Neural progenitor cell (in vitro differentiated cells): Measurements from ENCODE around the gene TSHZ2. TPM values are rescaled to one million over a fixed set of nuclear protein-coding genes. Genes with fewer than 3 reads are reported as not detected.

ENCODE experiments used
- DNase-seq: peaks from one replicate; pipeline ENCODE4 v3.0.0-alpha.2; 2016; ENCODE audit warnings: low spot score
- H2AFZ ChIP-seq: fragments of 200-600 bp; sonication (generic); replicated peaks from 2 replicates; pipeline ENCODE4 v1.6.1; 2016; ENCODE audit warnings: antibody characterized with exemption
- H3F3A ChIP-seq: fragments of 200-600 bp; sonication (generic); 2 replicates; pipeline ENCODE4 v1.6.1; 2016; ENCODE audit warnings: antibody characterized with exemption, low read depth
- H3K27ac ChIP-seq: fragments of 200-600 bp; sonication (generic); 2 replicates; pipeline ENCODE4 v1.5.1; 2016; ENCODE audit warnings: mild to moderate bottlenecking
- H3K27me3 ChIP-seq: fragments of 200-600 bp; sonication (generic); 2 replicates; pipeline ENCODE4 v1.6.1; 2016; ENCODE audit warnings: mild to moderate bottlenecking, moderate library complexity
- H3K36me3 ChIP-seq: fragments of 200-600 bp; sonication (generic); 2 replicates; pipeline ENCODE4 v1.5.1; 2016
- H3K4me1 ChIP-seq: fragments of 200-600 bp; sonication (generic); 2 replicates; pipeline ENCODE4 v1.6.1; 2016; ENCODE audit warnings: mixed run types
- H3K4me2 ChIP-seq: fragments of 200-600 bp; sonication (generic); 2 replicates; pipeline ENCODE4 v1.6.1; 2016
- H3K4me3 ChIP-seq: fragments of 200-600 bp; sonication (generic); 2 replicates; pipeline ENCODE4 v1.5.1; 2016
- H3K79me2 ChIP-seq: fragments of 200-600 bp; sonication (generic); 2 replicates; pipeline ENCODE4 v1.6.1; 2016; ENCODE audit warnings: low read depth
- H3K9ac ChIP-seq: fragments of 200-600 bp; sonication (generic); 2 replicates; pipeline ENCODE4 v1.6.1; 2016
- H3K9me3 ChIP-seq: fragments of 200-600 bp; sonication (generic); 2 replicates; pipeline ENCODE4 v1.5.1; 2016; ENCODE audit warnings: low read depth
- H4K20me1 ChIP-seq: fragments of 200-600 bp; sonication (generic); 2 replicates; pipeline ENCODE4 v1.6.1; 2016; ENCODE audit warnings: low read depth
- H3K27ac Mint-ChIP-seq: 3 replicates; pipeline ENCODE4 v1.8.0; 2021; ENCODE audit warnings: mixed read lengths
- H3K27me3 Mint-ChIP-seq: 2 replicates; pipeline ENCODE4 v1.8.0; 2022; ENCODE audit warnings: low read depth, mild to moderate bottlenecking, inconsistent platforms, moderate library complexity, mixed read lengths; ENCODE audit not compliant: insufficient read depth
- H3K36me3 Mint-ChIP-seq: 3 replicates; pipeline ENCODE4 v1.8.0; 2021; ENCODE audit warnings: mixed read lengths
- H3K4me1 Mint-ChIP-seq: 3 replicates; pipeline ENCODE4 v1.8.0; 2021; ENCODE audit warnings: mixed read lengths
- H3K4me3 Mint-ChIP-seq: 3 replicates; pipeline ENCODE4 v1.8.0; 2021; ENCODE audit warnings: mild to moderate bottlenecking, moderate library complexity, mixed read lengths
- H3K9me3 Mint-ChIP-seq: 3 replicates; pipeline ENCODE4 v1.8.0; 2020; ENCODE audit warnings: mixed read lengths
- CTCF ChIP-seq: fragments of 200-600 bp; sonication (generic); IDR thresholded peaks from 2 replicates; pipeline ENCODE4 v1.5.1; 2017; ENCODE audit warnings: antibody characterized with exemption, mild to moderate bottlenecking
- EZH2 ChIP-seq: fragments of 200-600 bp; sonication (generic); IDR thresholded peaks from 2 replicates; pipeline ENCODE4 v1.6.1; 2017; ENCODE audit warnings: antibody characterized with exemption, mild to moderate bottlenecking, moderate library complexity
- EZH2phosphoT487 ChIP-seq: fragments of 200-600 bp; sonication (generic); IDR thresholded peaks from 2 replicates; pipeline ENCODE4 v1.6.1; 2017; ENCODE audit warnings: antibody characterized with exemption
- total RNA-seq: library from RNA; depleted of rRNA; stranded (reverse); fragments of >200 nt; gene quantifications from 2 replicates; pipeline ENCODE4 v1.2.3, GENCODE V29; 2015; ENCODE audit warnings: low replicate concordance

Gene TSHZ2
- total RNA-seq, 1 donor from 2014 or later, result 1.8 TPM

- Histone ChIP-seq H3F3A (no peaks in the 10 kb centered on the region), H3K36me3 (no peaks in the 10 kb centered on the region), H3K4me3 (no peak overlapping the region), H3K4me1 (no peaks in the 10 kb centered on the region), H2AFZ (no peak overlapping the region), H4K20me1 (no peaks in the 10 kb centered on the region), H3K27me3 (no peaks in the 10 kb centered on the region), H3K9me3 (no peaks in the 10 kb centered on the region), H3K4me2 (no peak overlapping the region), H3K27ac (no peak overlapping the region), H3K9ac (no peak overlapping the region), H3K79me2 (no peaks in the 10 kb centered on the region)
- H3K4me3 Mint-ChIP-seq, result no peak overlapping the region
- TF ChIP-seq CTCF (no peak), EZH2phosphoT487 (no peak), EZH2 (no peak)
- H3K4me1 Mint-ChIP-seq, result peaks cover 10% of the 10 kb centered on the region
- peaks cover 4% of the 10 kb centered on the region for H3K27me3 Mint-ChIP-seq
- no peaks in the 10 kb centered on the region for H3K36me3 Mint-ChIP-seq
- no peak for DNase-seq
- H3K9me3 Mint-ChIP-seq, result no peaks in the 10 kb centered on the region
- no peak overlapping the region for H3K27ac Mint-ChIP-seq
Observed at GRCh38 chr20:53133125-53133524, 161.0 kb downstream of the TSHZ2 start.

GRCh38 chr20:53133628-53134027 lies 161.5 kb downstream of the TSHZ2 start:
- peaks cover under 1% of the 10 kb centered on the region for H3K4me1 ChIP-seq
- H4K20me1 ChIP-seq, result no peaks in the 10 kb centered on the region
- Mint-ChIP-seq H3K27ac (no peak overlapping the region), H3K4me1 (peaks cover 14% of the 10 kb centered on the region), H3K9me3 (no peaks in the 10 kb centered on the region), H3K36me3 (no peaks in the 10 kb centered on the region), H3K4me3 (no peak overlapping the region), H3K27me3 (peaks cover 4% of the 10 kb centered on the region)
- H3F3A ChIP-seq, result no peaks in the 10 kb centered on the region
- no peak overlapping the region for H2AFZ ChIP-seq
- no peaks in the 10 kb centered on the region for H3K9me3 ChIP-seq
- no peaks in the 10 kb centered on the region for H3K36me3 ChIP-seq
- H3K27ac ChIP-seq, result no peak overlapping the region
- no peak for TF ChIP-seq CTCF
- no peak for TF ChIP-seq EZH2phosphoT487
- TF ChIP-seq EZH2, result no peak
- H3K9ac ChIP-seq, result no peak overlapping the region
- no peaks in the 10 kb centered on the region for H3K27me3 ChIP-seq
- no peaks in the 10 kb centered on the region for H3K79me2 ChIP-seq
- H3K4me2 ChIP-seq, result no peak overlapping the region
- H3K4me3 ChIP-seq, result no peak overlapping the region
- no peak for DNase-seq

- Histone ChIP-seq H3K4me1 (peaks cover 8% of the 10 kb centered on the region), H4K20me1 (no peaks in the 10 kb centered on the region), H3K9ac (no peak overlapping the region), H3K36me3 (no peaks in the 10 kb centered on the region), H3K79me2 (no peaks in the 10 kb centered on the region), H3K9me3 (no peaks in the 10 kb centered on the region), H2AFZ (no peak overlapping the region), H3K27ac (no peak overlapping the region), H3K4me2 (no peak overlapping the region), H3F3A (no peaks in the 10 kb centered on the region), H3K27me3 (no peaks in the 10 kb centered on the region), H3K4me3 (no peak overlapping the region)
- H3K27ac Mint-ChIP-seq, result no peak overlapping the region
- H3K4me3 Mint-ChIP-seq, result no peak overlapping the region
- TF ChIP-seq CTCF (no peak), EZH2 (no peak), EZH2phosphoT487 (no peak)
- H3K36me3 Mint-ChIP-seq, result no peaks in the 10 kb centered on the region
- H3K4me1 Mint-ChIP-seq, result peaks cover 25% of the 10 kb centered on the region
- peaks cover 3% of the 10 kb centered on the region for H3K27me3 Mint-ChIP-seq
- H3K9me3 Mint-ChIP-seq, result no peaks in the 10 kb centered on the region
- no peak for DNase-seq
Observed at GRCh38 chr20:53136473-53136872, 164.3 kb downstream of the TSHZ2 start.
